Prostate gland (tissue), 2 donors: ENCODE data around the gene DAPK1. TPM values are rescaled to one million over a fixed set of nuclear protein-coding genes. Genes with fewer than 3 reads are reported as not detected.

Experiments used
- DNase-seq: peaks from one replicate; pipeline ENCODE4 v3.0.0-alpha.2; 2019; ENCODE audit warnings: low spot score
- H3K27ac ChIP-seq, 2 donors: fragments of 200-600 bp; sonication (generic); 2 replicates each; pipeline ENCODE4 v1.5.1; 2017 to 2019
- H3K27me3 ChIP-seq: fragments of 200-600 bp; sonication (generic); replicated peaks from 2 replicates; pipeline ENCODE4 v1.5.1; 2019; ENCODE audit not compliant: insufficient read depth
- H3K36me3 ChIP-seq, 2 donors: fragments of 200-600 bp; sonication (generic); 1 replicate in 1 of 2; 2 replicates in 1 of 2; pipeline versions ENCODE4 v1.5.1 to v1.8.1; 2017 to 2019
- H3K4me1 ChIP-seq: fragments of 200-600 bp; sonication (generic); replicated peaks from 2 replicates; pipeline ENCODE4 v1.5.1; 2019
- H3K4me3 ChIP-seq, 2 donors: fragments of 200-600 bp; sonication (generic); 2 replicates each; pipeline ENCODE4 v1.5.1; 2017 to 2019
- H3K9me3 ChIP-seq: fragments of 200-600 bp; sonication (generic); 2 replicates; pipeline ENCODE4 v1.5.1; 2017
- POLR2A ChIP-seq: fragments of 450-650 bp; IDR thresholded peaks from one replicate; pipeline ENCODE4 v1.6.1; 2016; ENCODE audit warnings: antibody characterized with exemption, mild to moderate bottlenecking
- POLR2AphosphoS5 ChIP-seq: sonication (generic); formaldehyde crosslinking; IDR thresholded peaks from one replicate; pipeline ENCODE4 v1.6.1; 2017; ENCODE audit warnings: antibody characterized with exemption
- WGBS: methylation state at CpG from one replicate; pipeline ENCODE4 v1.1.5; 2018; 5-methylcytosine and 5-hydroxymethylcytosine counted together
- intact Hi-C: fragments of 100-400 bp; cut with DNase I; formaldehyde crosslinking; loops from one replicate; pipeline ENCODE4 v1.14.2; 2022
- total RNA-seq, 2 donors: library from RNA; depleted of rRNA; stranded (reverse); fragments of >200 nt; gene quantifications; one replicate each; pipeline ENCODE4 v1.1.0, GENCODE V29; 2016
- TF ChIP-seq, protein P1 (sequence below), 4 experiments: fragments of 200-600 bp in 2 of 4; fragments of 450-650 bp in 2 of 4; sonication (generic) in 2 of 4; IDR thresholded peaks; 1 replicate in 3 of 4; 2 replicates in 1 of 4; pipeline ENCODE4 v1.5.1; 2016 to 2019; ENCODE audit warnings: antibody characterized with exemption in 4 of 4, mild to moderate bottlenecking in 2 of 4, moderate library complexity in 2 of 4

The DAPK1 gene
- total RNA-seq, 2 donors from 2014 or later = 13.9 to 39.1 TPM

DNA sequence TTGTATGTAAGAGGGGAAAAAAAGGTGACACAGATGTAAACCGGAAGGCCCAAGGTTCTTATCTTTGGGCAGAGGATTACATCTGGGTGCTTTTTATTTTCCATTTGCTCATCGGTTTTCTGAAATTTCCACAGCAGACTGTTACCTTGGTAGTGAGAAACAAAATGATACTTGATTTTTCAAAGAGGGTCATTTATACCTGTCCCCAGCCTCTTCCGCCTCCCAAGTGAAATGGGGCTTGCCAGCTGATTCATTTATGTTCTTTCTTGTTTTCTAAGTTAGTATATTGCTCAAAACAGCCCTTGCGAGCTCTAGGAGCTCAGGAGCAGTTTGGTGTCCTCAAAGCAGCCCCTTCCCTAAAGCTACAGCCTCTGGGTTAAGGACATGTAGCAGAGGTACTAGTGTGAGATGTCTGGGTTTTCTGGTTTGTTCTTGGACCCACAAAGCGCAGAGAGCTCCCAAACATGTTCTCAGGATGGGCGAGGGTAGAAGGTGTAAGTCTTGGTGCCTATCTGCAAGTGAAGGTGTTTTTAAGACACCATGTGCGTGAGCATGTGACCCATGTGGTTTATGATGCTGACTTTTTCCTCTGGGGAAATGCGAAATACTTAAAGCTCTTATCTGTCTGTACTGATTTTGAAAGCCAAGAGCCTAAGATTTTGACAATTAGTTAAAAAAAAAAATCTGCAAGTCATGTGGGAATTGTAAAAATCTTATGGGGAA lies 38.3 kb downstream of the DAPK1 start:
- Histone ChIP-seq H3K27me3 (no peaks in the 10 kb centered on the region), H3K9me3 (no peaks in the 10 kb centered on the region), H3K27ac (no peak overlapping the region), H3K4me1 (no peaks in the 10 kb centered on the region), H3K4me3 (no peak overlapping the region), H3K36me3 (no peaks in the 10 kb centered on the region)
- no peak for TF ChIP-seq POLR2A
- no peak for TF ChIP-seq POLR2AphosphoS5
- TF ChIP-seq, protein P1, sequence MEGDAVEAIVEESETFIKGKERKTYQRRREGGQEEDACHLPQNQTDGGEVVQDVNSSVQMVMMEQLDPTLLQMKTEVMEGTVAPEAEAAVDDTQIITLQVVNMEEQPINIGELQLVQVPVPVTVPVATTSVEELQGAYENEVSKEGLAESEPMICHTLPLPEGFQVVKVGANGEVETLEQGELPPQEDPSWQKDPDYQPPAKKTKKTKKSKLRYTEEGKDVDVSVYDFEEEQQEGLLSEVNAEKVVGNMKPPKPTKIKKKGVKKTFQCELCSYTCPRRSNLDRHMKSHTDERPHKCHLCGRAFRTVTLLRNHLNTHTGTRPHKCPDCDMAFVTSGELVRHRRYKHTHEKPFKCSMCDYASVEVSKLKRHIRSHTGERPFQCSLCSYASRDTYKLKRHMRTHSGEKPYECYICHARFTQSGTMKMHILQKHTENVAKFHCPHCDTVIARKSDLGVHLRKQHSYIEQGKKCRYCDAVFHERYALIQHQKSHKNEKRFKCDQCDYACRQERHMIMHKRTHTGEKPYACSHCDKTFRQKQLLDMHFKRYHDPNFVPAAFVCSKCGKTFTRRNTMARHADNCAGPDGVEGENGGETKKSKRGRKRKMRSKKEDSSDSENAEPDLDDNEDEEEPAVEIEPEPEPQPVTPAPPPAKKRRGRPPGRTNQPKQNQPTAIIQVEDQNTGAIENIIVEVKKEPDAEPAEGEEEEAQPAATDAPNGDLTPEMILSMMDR (IDR thresholded peaks at IDR 0.05) = no peak
- intact Hi-C loops = no loop called here
- no peak for DNase-seq
- WGBS = 84% methylated on average over 8 of the region's 8 CpGs

DNA sequence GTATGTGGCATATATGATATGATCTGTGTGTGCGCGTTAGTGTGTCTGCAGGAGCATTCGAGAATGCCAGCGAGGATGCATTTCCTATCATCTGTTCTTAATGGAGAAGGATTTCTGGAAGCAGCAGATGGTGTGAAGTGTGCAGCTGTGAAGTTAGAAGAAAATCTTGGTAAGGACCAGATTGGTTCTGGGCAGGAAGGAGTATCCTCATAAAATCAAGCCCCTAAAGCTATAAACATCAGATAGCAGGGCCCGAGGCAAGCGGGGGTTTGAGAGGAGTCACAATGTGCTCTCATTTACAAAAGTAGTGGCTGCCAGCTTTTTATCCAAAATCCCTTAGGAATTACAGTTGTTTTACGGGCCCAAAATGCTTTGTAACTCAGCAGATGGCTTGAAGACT lies 40.0 kb downstream of the DAPK1 start:
- Histone ChIP-seq H3K27me3 (no peaks in the 10 kb centered on the region), H3K9me3 (no peaks in the 10 kb centered on the region), H3K36me3 (no peaks in the 10 kb centered on the region), H3K27ac (no peak overlapping the region), H3K4me1 (no peaks in the 10 kb centered on the region), H3K4me3 (no peak overlapping the region)
- TF ChIP-seq POLR2A = no peak
- DNase-seq = no peak
- WGBS = 52% methylated on average over 7 of the region's 7 CpGs
- intact Hi-C loops = no loop called here

DNA sequence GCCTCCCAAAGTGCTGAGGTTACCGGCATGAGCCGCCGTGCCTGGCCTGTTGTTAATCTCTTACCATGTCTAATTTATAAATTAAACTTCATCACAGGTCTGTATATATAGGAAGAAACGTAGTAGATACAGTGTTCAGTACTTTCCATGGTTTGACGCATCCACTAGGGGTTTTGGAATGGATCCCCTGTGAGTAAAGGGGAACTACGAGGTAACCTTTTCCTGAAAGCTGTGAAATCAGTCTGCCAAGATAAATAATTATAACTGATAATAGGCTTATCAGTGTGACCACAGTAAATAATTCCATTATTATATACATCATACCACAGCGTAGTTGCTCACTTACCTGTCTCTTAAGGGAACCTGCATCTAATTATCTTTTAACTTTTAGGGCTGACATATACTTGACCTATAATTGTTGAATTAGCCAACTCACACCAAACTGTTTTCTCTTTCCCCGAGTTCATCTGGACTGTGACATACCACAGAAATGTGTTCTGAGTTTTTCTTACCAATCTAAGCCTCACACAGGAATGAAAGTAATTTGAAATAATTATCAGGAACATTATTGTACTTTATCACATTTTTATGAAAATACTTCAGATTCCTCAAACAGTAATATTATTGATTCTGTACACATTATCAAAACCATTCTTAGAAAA lies 42.9 kb downstream of the DAPK1 start:
- 85% methylated on average over 8 of the region's 8 CpGs for WGBS
- Histone ChIP-seq H3K4me3 (no peak overlapping the region), H3K4me1 (no peaks in the 10 kb centered on the region), H3K36me3 (no peaks in the 10 kb centered on the region), H3K9me3 (no peaks in the 10 kb centered on the region), H3K27ac (no peak overlapping the region), H3K27me3 (no peaks in the 10 kb centered on the region)
- TF ChIP-seq POLR2A (no peak), POLR2AphosphoS5 (no peak)
- TF ChIP-seq, protein P1 (IDR thresholded peaks at IDR 0.05) = no peak
- no peak for DNase-seq
- intact Hi-C loops = no loop called here

DNA sequence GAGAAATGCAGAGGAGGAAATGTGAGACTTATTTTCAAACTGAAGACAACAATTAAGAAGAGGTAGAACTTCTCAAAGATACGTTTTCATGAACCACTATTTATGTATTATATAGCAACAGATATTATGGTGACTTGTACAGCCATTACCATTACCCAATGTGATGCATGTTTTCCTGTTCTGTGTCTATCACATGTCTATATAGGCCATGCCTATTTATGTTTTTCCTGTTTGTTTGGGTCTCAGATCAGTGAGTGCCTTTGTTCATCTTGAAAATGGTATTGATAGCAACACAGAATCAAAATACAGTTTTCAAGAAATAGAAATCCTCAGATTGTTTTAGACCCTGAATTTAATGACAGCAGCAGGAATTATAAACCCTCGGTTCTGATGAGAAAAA lies 44.0 kb downstream of the DAPK1 start:
- H3K9me3 ChIP-seq = no peaks in the 10 kb centered on the region
- DNase-seq = no peak
- TF ChIP-seq, protein P1 (IDR thresholded peaks at IDR 0.05) = no peak
- TF ChIP-seq POLR2A = no peak
- TF ChIP-seq POLR2AphosphoS5 = no peak
- intact Hi-C loops = no loop called here
- 82% methylated on average over 2 of the region's 2 CpGs for WGBS
- no peaks in the 10 kb centered on the region for H3K36me3 ChIP-seq
- no peaks in the 10 kb centered on the region for H3K27me3 ChIP-seq
- no peak overlapping the region for H3K4me3 ChIP-seq
- no peaks in the 10 kb centered on the region for H3K4me1 ChIP-seq
- no peak overlapping the region for H3K27ac ChIP-seq

DNA sequence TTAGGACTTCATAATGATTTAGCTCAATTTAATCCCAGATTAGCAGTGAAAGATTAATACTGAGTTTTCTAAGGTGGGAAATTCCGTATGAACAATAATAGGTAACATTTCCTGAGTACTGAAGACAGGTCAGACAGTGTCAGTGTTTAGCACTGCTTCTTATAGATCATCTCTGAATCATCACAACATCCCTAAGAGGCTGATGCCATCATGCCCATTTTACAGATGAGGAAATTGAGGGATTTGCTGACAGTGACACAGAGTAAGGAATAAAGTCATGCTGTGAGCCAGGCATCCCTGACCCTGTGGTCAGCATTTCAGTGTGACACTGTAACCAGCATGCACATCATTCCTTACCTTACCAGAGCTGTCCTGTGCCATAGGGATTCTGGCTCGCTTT lies 44.5 kb downstream of the DAPK1 start:
- H3K27ac ChIP-seq = no peak overlapping the region

More for the DNA sequence above, 44.5 kb downstream of the DAPK1 start:
- H3K4me1 ChIP-seq = no peaks in the 10 kb centered on the region
- DNase-seq = no peak
- TF ChIP-seq POLR2A = no peak
- TF ChIP-seq, protein P1 (IDR thresholded peaks at IDR 0.05) = no peak
- WGBS = 53% methylated on average over 2 of the region's 2 CpGs
- no peak overlapping the region for H3K4me3 ChIP-seq
- intact Hi-C loops = no loop called here
- H3K36me3 ChIP-seq = no peaks in the 10 kb centered on the region
- H3K27me3 ChIP-seq = no peaks in the 10 kb centered on the region
- no peaks in the 10 kb centered on the region for H3K9me3 ChIP-seq
